ENCODE results near the gene FAM98C. TPM values are rescaled to one million over a fixed set of nuclear protein-coding genes. Genes with fewer than 3 reads are reported as not detected.
A peak's percentile ranks its signal among the peaks of the same experiment; 100 is the strongest.
"Not testable (repeated sequence)": the region's sequence is repeated elsewhere in the genome, so short reads cannot be mapped to it uniquely, and the experiment has no call there.

Gene FAM98C
- total RNA-seq, 1 donor from 2014 or later, result 14.3 TPM

- DNase-seq (ENCODE audit: low spot score in 2 of 2) (no peak), FAIRE-seq (no peak)
These were observed 19.5 kb downstream of the FAM98C start for GRCh38 chr19:38422438-38422837.

DNA sequence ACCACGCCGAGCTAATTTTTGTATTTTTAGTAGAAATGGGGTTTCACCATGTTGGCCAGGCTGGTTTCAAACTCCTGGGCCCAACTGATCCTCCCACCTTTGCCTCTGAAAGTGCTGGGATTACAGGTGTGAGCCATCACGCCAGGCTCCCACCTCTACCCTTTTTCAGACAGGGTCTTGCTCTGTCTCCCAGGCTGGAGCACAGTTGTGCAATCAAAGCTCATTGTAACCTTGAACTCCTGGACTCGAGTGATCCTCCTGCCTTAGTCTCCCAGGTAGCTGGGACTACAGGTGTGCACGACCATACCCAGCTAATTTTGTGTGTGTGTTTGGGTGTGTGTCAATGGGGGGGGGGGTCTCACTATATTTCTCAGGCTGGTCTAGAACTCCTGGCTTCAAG, 21.4 kb downstream of the FAM98C start:
- DNase-seq (ENCODE audit: low spot score in 2 of 2) (no peak), FAIRE-seq (no peak)

DNA sequence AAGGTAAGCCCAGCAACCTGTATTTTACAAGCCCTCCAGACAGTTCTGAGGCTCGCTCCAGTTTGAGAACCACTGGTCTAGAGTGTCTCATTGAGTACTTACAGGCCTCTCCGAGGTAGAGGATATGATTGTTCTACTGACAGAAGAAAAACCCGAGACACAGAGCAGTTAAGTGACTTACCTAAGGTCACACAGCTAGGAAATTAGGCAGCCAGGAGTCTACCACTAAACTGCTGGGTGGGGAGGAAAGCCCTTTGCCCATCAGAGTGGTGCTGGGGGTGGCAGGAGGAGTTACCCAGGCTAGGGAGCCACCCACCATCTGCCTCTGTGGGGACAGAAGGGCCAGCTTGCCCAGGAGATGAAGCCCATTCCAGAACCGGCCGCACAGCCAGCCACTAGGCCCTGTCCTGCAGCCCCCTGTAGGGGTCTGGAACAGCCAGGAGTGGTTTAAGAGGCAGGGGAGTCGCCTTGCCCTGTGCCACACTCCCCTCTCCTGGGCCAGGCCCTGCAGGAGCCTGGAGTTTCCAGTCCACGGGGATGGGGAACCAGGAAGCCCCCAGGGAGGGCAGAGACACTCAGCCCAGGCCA, 22.4 kb downstream of the FAM98C start:
- DNase-seq (ENCODE audit: low spot score in 2 of 2) (no peak), FAIRE-seq (no peak)

DNA sequence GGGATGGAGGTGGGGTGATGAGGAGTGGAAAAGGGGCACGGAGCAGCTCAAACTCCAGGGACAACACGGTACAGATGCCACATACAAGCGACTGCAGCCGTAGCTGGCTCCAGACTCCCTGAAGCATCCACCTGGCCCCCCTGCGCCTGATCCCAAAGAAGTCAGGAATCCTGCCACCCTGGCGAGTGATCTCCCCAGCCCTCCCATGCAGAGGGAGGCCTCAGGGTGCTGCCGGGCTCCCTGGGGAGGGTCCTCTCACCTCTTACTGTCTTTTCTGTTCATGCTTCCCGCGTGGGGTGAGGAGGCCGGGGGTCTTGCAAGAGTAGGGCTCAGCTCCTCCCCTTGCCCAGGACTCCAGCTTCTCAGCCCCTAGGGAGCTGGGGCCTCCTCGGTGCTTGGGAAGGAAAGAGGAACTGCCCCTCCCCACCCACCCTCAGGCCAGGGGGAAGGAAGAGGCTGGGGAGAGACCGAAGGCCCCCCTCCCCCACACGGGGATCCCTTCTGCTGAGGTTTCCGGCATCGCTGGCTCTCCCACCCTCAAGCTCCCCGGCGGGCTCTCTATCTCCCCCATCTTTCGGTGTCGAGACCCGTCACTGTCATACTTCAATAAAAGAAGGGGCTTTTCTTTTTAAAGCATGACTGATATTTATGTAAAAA, 23.0 kb downstream of the FAM98C start, which contains the start of gene RASGRP4:
RASGRP4 (minus strand) TSS at position 410 of the 657 bp plus-strand sequence; CDS start at position 282, 128 bp downstream.
- DNase-seq (ENCODE audit: low spot score in 2 of 2) (no peak), FAIRE-seq (no peak)

DNA sequence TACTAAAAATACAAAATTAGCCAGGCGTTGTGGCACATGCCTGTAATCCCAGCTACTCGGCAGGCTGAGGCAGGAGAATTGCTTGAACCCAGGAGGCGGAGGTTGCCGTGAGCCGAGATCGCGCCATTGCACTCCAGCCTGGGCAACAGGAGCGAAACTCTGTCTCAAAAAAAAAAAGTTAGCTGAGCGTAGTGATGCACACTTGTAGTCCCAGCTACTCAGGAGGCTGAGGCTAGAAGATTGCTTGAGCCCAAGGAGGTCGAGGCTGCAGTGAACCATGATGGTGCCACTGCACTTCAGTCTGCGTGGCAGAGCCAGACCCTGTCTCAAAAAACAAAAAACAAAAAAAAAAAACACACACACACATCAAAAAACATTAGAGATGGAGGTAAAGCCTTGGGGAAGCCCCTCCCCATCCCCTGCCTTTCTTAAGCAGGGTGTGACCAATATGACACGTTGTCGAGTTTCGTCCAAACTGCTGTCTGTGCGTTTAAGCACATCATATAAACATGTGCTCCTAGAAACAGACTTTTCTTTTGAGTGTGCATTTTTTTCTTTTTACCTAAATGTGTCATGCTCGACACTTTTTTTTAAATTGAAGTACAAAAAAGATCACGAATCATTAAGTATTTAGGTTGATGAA, 24.3 kb downstream of the FAM98C start:
- FAIRE-seq, result not testable (repeated sequence)

GRCh38 chr19:38429055-38429810, 26.3 kb downstream of the FAM98C start:
- DNase-seq (ENCODE audit: low spot score in 2 of 2) (no peak), FAIRE-seq (no peak)

More for the DNA sequence above, 24.3 kb downstream of the FAM98C start:
- DNase-seq (ENCODE audit: low spot score in 2 of 2), result not testable (repeated sequence)

- FAIRE-seq (no peak), DNase-seq (ENCODE audit: low spot score in 2 of 2) (no peak)
These were observed 26.9 kb downstream of the FAM98C start for GRCh38 chr19:38429811-38430156.

GRCh38 chr19:38430931-38431330, 28.0 kb downstream of the FAM98C start:
- DNase-seq (ENCODE audit: low spot score in 2 of 2) (no peak), FAIRE-seq (no peak)

- DNase-seq (ENCODE audit: low spot score in 2 of 2), result peak in 1 of 2 donors; percentile 74
- FAIRE-seq, result no peak
These were observed 30.4 kb downstream of the FAM98C start, which contains the start of gene RYR1 for GRCh38 chr19:38433268-38433733. Gene RYR1, plus strand, starts transcription at chr19:38433691. Its CDS starts 139 bp downstream, at chr19:38433830.

- FAIRE-seq, result no peak
- no peak for DNase-seq (ENCODE audit: low spot score in 2 of 2)
These were observed 31.7 kb downstream of the FAM98C start for GRCh38 chr19:38434549-38435051.

DNA sequence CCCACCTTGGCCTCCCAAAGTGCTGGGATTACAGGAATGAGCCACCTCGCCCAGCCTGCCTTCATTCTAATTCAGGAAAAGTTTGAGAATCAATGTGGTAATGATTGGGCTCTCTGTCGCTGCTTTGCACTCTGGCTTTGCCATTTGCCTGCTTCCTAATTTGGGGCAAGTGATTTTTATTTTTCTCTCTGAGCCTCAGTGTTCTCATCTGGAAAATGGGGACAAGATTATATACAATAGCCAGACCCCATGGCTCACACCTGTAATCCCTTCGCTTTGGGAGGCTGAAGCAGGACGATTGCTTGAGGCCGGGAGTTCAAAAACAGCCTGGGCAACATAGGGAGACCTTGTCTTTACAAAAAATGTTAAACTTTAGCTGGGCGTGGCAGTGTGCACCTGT, 34.4 kb downstream of the FAM98C start:
- DNase-seq (ENCODE audit: low spot score in 2 of 2) (no peak), FAIRE-seq (no peak)

DNA sequence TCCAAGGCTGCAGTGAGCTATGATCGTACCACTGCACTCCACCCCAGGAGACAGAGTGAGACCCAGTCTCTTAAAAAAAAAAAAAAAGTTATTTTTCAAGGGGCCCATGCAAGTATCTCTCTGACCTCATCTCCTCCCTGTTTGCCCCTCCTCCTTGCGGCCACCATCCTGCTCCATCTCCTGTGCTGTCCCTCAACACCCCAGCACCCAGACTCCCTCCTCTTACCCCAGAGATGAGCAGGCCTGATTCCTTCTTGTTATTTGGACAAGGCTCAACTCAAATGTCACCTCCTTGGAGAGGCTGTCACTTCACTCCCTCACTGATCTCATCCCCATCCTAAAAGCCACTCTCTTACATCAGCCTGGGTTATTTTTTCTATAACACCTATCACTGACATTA, 35.0 kb downstream of the FAM98C start:
- no peak for FAIRE-seq
- no peak for DNase-seq (ENCODE audit: low spot score in 2 of 2)

DNA sequence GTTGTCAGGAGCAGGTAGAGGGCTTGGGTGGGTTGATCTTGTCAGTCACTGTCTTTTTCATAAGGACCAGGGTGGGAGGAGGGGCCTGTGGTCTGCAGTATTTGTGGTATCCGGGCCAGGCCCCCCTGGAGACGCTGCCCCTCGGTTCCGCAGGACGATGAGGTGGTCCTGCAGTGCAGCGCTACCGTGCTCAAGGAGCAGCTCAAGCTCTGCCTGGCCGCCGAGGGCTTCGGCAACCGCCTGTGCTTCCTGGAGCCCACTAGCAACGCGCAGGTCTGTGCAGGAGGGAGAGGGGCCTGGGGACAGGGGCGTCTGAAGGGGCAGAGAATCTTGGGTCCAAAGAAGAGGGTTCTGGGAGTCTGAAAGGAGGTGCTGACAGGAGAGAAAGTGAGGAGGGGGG, 37.7 kb downstream of the FAM98C start:
- FAIRE-seq (no peak), DNase-seq (ENCODE audit: low spot score in 2 of 2) (no peak)

DNA sequence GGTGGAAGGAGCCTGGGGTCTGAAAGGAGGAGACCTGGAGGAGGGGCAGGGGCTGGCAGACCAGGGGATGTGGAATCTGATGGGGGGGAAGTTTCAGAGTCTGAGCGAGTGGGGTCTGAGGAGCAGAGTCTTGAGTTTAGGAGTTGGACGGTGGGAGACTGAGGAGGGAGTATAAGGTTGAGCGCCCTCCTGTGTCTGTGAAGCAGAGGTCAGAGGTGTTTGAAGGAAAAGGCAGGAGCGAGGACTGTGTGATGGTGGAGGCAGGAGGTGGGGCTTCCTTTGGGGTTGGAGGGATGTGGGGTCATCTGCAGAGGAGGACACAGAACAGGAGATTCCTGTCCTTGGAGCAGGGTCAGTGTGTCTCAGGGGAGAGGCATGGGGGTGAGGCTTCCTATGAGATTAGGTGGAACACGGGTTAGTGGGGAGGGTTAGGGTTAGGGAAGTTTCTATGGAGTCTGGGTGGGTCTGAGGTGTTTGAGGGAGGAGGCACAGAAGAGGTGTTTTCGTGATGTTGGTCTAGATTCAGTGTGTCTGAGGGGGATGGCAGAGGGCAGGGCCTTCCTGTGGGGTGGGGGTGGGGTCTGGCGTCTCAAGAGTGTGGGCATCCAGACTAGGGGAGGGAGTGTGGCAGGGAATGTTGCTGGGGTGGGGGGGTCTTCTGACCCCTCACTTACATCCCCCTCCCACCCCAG, 38.9 kb downstream of the FAM98C start:
- no peak for FAIRE-seq
- DNase-seq (ENCODE audit: low spot score in 2 of 2), result no peak

- FAIRE-seq (no peak), DNase-seq (ENCODE audit: low spot score in 2 of 2) (no peak)
These were observed 39.8 kb downstream of the FAM98C start for GRCh38 chr19:38442736-38443135.

DNA sequence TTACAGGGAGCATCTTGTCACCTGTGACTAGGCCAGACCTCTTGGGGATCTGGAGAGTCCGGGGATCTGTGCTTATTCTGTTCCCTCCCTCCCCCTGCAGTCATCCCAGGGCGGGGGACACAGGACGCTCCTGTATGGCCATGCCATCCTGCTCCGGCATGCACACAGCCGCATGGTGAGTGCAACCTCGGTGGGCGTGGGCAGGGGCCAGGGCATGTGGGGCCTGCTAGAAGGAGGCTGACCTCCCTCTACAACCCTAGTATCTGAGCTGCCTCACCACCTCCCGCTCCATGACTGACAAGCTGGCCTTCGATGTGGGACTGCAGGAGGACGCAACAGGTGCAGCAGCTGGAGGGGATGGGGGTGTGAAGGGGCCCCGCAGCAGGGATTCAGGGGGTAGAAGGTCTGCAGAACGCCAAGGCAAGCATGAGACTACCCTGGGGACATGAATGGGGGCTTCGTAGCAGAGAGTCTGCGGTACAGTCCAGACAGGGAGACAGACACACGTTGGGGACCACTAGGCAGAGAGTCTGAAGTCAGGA, 40.6 kb downstream of the FAM98C start:
- DNase-seq (ENCODE audit: low spot score in 2 of 2), result no peak
- FAIRE-seq, result no peak

- FAIRE-seq, result no peak
These were observed 41.1 kb downstream of the FAM98C start for GRCh38 chr19:38444026-38444425.

GRCh38 chr19:38445362-38445761, 42.5 kb downstream of the FAM98C start:
- FAIRE-seq (no peak), DNase-seq (ENCODE audit: low spot score in 2 of 2) (no peak)

More at GRCh38 chr19:38444026-38444425, 41.1 kb downstream of the FAM98C start:
- no peak for DNase-seq (ENCODE audit: low spot score in 2 of 2)

DNA sequence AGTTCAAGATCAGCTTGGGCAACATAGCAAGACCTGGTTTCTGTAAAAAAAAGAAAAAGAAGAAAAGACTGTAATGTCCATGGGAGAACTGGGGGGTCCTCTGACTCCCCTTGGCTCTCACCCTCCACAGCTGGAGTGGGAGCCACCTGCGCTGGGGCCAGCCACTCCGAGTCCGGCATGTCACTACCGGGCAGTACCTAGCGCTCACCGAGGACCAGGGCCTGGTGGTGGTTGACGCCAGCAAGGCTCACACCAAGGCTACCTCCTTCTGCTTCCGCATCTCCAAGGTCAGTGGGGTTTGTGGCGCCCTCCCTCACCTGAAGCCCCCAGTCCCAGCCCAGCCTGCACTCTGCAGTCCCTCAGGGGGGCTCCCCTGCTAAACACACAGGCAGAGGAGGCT, 45.3 kb downstream of the FAM98C start:
- FAIRE-seq, result no peak
- DNase-seq (ENCODE audit: low spot score in 2 of 2), result no peak

DNA sequence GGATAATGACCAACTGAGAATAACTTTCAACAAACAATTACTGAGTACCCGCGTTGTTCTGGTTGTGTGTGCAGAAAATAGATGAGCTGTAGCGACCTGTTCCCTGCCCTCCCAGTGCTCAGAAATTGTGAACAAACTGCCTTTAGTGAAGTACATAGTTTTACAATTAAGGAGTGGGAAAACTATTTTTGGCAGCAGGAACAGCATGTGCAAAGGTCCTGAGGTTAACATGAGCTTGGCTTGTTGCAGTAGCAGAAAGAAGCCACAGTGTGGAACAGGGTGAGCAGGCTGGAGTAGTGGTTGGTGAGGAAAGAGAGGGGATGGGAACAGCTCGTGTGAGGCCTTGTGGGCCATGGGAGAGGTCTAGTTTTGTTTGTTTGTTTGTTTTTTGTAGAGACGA, 46.6 kb downstream of the FAM98C start:
- FAIRE-seq, result no peak
- no peak for DNase-seq (ENCODE audit: low spot score in 2 of 2)

Data from frontal cortex (tissue), 4 donors.